NB4 (cell line): Measurements from ENCODE around the gene S100A12.
"Not testable (repeated sequence)": the region's sequence is repeated elsewhere in the genome, so short reads cannot be mapped to it uniquely, and the experiment has no call there.

Experiments
- DNase-seq: peaks from one replicate; pipeline ENCODE4 v3.0.0; 2010; ENCODE audit warnings: low read depth
- H3K4me3 ChIP-seq: one replicate; pipeline ENCODE4 v1.5.1; 2011; ENCODE audit warnings: mild to moderate bottlenecking, low read depth, low read length, moderate library complexity
- CTCF ChIP-seq: IDR thresholded peaks from one replicate; pipeline ENCODE4 v1.5.1; 2012; ENCODE audit warnings: low read depth, low read length
- MAX ChIP-seq: IDR thresholded peaks from 2 replicates; pipeline ENCODE4 v1.6.1; 2011; ENCODE audit warnings: low read depth, low read length
- MYC ChIP-seq: IDR thresholded peaks from 2 replicates; pipeline ENCODE4 v1.6.1; 2011; ENCODE audit warnings: low read depth, low read length
- POLR2A ChIP-seq: IDR thresholded peaks from 2 replicates; pipeline ENCODE4 v1.6.1; 2011; ENCODE audit warnings: mild to moderate bottlenecking; ENCODE audit not compliant: insufficient read length; ENCODE audit errors: extremely low read depth

S100A12 gene

GRCh38 chr1:153415850-153416570 is 40.6 kb upstream of the S100A12 start, which contains the start of gene S100A7A:
Gene S100A7A (plus strand): TSS chr1:153416520. CDS start chr1:153418083, 1,563 bp downstream.
- H3K4me3 ChIP-seq: no peak within 1 kb of the TSS
- TF ChIP-seq MYC (no peak), CTCF (no peak), POLR2A (no peak), MAX (no peak)
- no peak for DNase-seq

GRCh38 chr1:153413961-153414360 is 38.5 kb upstream of the S100A12 start:
- DNase-seq, H3K4me3 ChIP-seq: not testable (repeated sequence)

- not testable (repeated sequence) for H3K4me3 ChIP-seq, DNase-seq
Observed at GRCh38 chr1:153407274-153407673, 31.9 kb upstream of the S100A12 start.

- not testable (repeated sequence) for H3K4me3 ChIP-seq, DNase-seq
Observed at GRCh38 chr1:153405825-153406599, 30.6 kb upstream of the S100A12 start.

- TF ChIP-seq MAX: peak; percentile 94
- peak; percentile 54 for TF ChIP-seq CTCF
- TF ChIP-seq MYC: peak; percentile 54
- TF ChIP-seq POLR2A: no peak
- H3K4me3 ChIP-seq: no peak overlapping the region
- DNase-seq: peak; percentile 57
Observed at GRCh38 chr1:153404768-153405167, 29.3 kb upstream of the S100A12 start.

GRCh38 chr1:153404086-153404635 is 28.7 kb upstream of the S100A12 start:
- TF ChIP-seq POLR2A (no peak), MYC (no peak), CTCF (no peak), MAX (no peak)
- no peak for DNase-seq
- no peak overlapping the region for H3K4me3 ChIP-seq

- no peak for DNase-seq
- no peak overlapping the region for H3K4me3 ChIP-seq
- no peak for TF ChIP-seq POLR2A
- no peak for TF ChIP-seq MAX
- TF ChIP-seq MYC: no peak
- no peak for TF ChIP-seq CTCF
Observed at GRCh38 chr1:153403421-153404085, 28.1 kb upstream of the S100A12 start.
